ENCODE data around the gene MMP23B.
"Not testable (repeated sequence)": the region's sequence is repeated elsewhere in the genome, so short reads cannot be mapped to it uniquely, and the experiment has no call there.

MMP23B gene

GRCh38 chr1:1621173-1622009 lies 10.6 kb upstream of the MMP23B start:
- DNase-seq: no peak

- DNase-seq: no peak
Measured at GRCh38 chr1:1622010-1622787, 9.8 kb upstream of the MMP23B start.

GRCh38 chr1:1622788-1623094 lies 9.2 kb upstream of the MMP23B start:
- DNase-seq: no peak

GRCh38 chr1:1623181-1623630 lies 8.8 kb upstream of the MMP23B start:
- no peak for DNase-seq

- no peak for DNase-seq
Measured at GRCh38 chr1:1623631-1624442, 8.1 kb upstream of the MMP23B start.

- DNase-seq: no peak
Measured at GRCh38 chr1:1624443-1625403, 7.2 kb upstream of the MMP23B start.

GRCh38 chr1:1625404-1625775 lies 6.6 kb upstream of the MMP23B start:
- no peak for DNase-seq

- DNase-seq: peak; percentile 29
Measured at GRCh38 chr1:1625824-1626206, 6.2 kb upstream of the MMP23B start.

- peak; percentile 31 for DNase-seq
Measured at GRCh38 chr1:1626207-1627141, 5.5 kb upstream of the MMP23B start.

GRCh38 chr1:1627261-1627828 lies 4.6 kb upstream of the MMP23B start:
- peak; percentile 29 for DNase-seq

GRCh38 chr1:1627829-1628753 lies 3.9 kb upstream of the MMP23B start:
- peak; percentile 34 for DNase-seq

- no peak for DNase-seq
Measured at GRCh38 chr1:1628754-1629429, 3.1 kb upstream of the MMP23B start.

GRCh38 chr1:1629430-1630190 lies 2.4 kb upstream of the MMP23B start:
- DNase-seq: peak; percentile 52

- DNase-seq: peak; percentile 92
Measured at GRCh38 chr1:1630191-1630964, 1.6 kb upstream of the MMP23B start.

GRCh38 chr1:1630965-1631781 lies 800 bp upstream of the MMP23B start:
- no peak for DNase-seq

GRCh38 chr1:1633409-1633808 lies 1.4 kb downstream of the MMP23B start:
- DNase-seq: not testable (repeated sequence)

Data from activated CD4-positive, CD25-positive, alpha-beta regulatory T cell treated with anti-CD3 and anti-CD28 coated beads, Interleukin-2, amount 50 U/mL, for 72 hours (primary cell).